IMR-90 (cell line): ENCODE results near the gene IQCM. TPM values are rescaled to one million over a fixed set of nuclear protein-coding genes. Genes with fewer than 3 reads are reported as not detected.

ENCODE experiments used
- ATAC-seq: fragments of 200-7000 bp; cut with Tn5 transposase; 2 replicates; pipeline ENCODE4 v1.9.1; 2020; ENCODE audit warnings: low read depth, mild to moderate bottlenecking, moderate library complexity
- BruUV-seq: library from RNA; stranded (reverse); fragments of 400-500 nt; replicated peaks from 2 replicates; lab custom pipeline; 2021; lab: Mats Ljungman, UMichigan
- CTCF ChIA-PET: fragments of 300-600 bp; formaldehyde crosslinking; extraction: SDS; loops from one replicate; lab custom pipeline; 2021; ENCODE audit warnings: antibody characterized with exemption; lab: Yijun Ruan, JAX
- POLR2A ChIA-PET: fragments of 300-600 bp; sonication (Branson Sonifier 250); formaldehyde crosslinking; loops from one replicate; lab custom pipeline; 2022; ENCODE audit warnings: antibody characterized with exemption; ENCODE audit not compliant: unreplicated experiment; lab: Charles Lee
- DNase-seq: peaks from one replicate; pipeline ENCODE4 v3.0.0; 2013
- H2AFZ ChIP-seq: replicated peaks from 2 replicates; pipeline ENCODE3; 2013; ENCODE audit warnings: low read length, mild to moderate bottlenecking; ENCODE audit not compliant: poor library complexity
- H2AK5ac ChIP-seq: 2 replicates; pipeline ENCODE4 v1.6.1; 2013; ENCODE audit warnings: low read depth, low read length, inconsistent platforms
- H2AK9ac ChIP-seq: replicated peaks from 2 replicates; pipeline ENCODE3; 2013; ENCODE audit warnings: mild to moderate bottlenecking, low read depth, low read length, moderate library complexity; ENCODE audit not compliant: poor library complexity
- H2BK120ac ChIP-seq: 2 replicates; pipeline ENCODE4 v1.6.1; 2013; ENCODE audit warnings: low read depth, low read length, inconsistent platforms
- H2BK15ac ChIP-seq: 3 replicates; pipeline ENCODE4 v1.6.1; 2013; ENCODE audit warnings: low read depth, low read length, inconsistent platforms
- H2BK20ac ChIP-seq: 2 replicates; pipeline ENCODE4 v1.6.1; 2013; ENCODE audit warnings: low read depth, mild to moderate bottlenecking, inconsistent platforms, low read length, moderate library complexity
- H2BK5ac ChIP-seq: 2 replicates; pipeline ENCODE4 v1.6.1; 2013; ENCODE audit warnings: mild to moderate bottlenecking, low read depth, low read length, inconsistent platforms; ENCODE audit not compliant: poor library complexity, severe bottlenecking
- H3K14ac ChIP-seq: replicated peaks from 2 replicates; pipeline ENCODE4 v1.6.1; 2013; ENCODE audit warnings: low read depth, low read length, inconsistent platforms
- H3K18ac ChIP-seq: 2 replicates; pipeline ENCODE4 v1.6.1; 2013; ENCODE audit warnings: low read depth, low read length, control low read depth
- H3K23ac ChIP-seq: 2 replicates; pipeline ENCODE4 v1.6.1; 2013; ENCODE audit warnings: low read depth, low read length, inconsistent platforms
- H3K27ac ChIP-seq: 2 replicates; pipeline ENCODE4 v1.5.1; 2013; ENCODE audit warnings: mild to moderate bottlenecking, control low read depth, low read length; ENCODE audit not compliant: insufficient read depth
- H3K27me3 ChIP-seq: 2 replicates; pipeline ENCODE4 v1.6.1; 2013; ENCODE audit warnings: low read length; ENCODE audit not compliant: control insufficient read depth, insufficient read depth
- H3K36me3 ChIP-seq: 2 replicates; pipeline ENCODE4 v1.6.1; 2013; ENCODE audit warnings: low read length, mixed read lengths; ENCODE audit not compliant: control insufficient read depth, insufficient read depth
- H3K4ac ChIP-seq: 2 replicates; pipeline ENCODE4 v1.6.1; 2013; ENCODE audit warnings: low read depth, low read length, inconsistent platforms
- H3K4me1 ChIP-seq: 2 replicates; pipeline ENCODE4 v1.6.1; 2013; ENCODE audit warnings: low read length, mixed read lengths; ENCODE audit not compliant: control insufficient read depth, insufficient read depth
- H3K4me2 ChIP-seq: 2 replicates; pipeline ENCODE4 v1.6.1; 2013; ENCODE audit warnings: low read depth, mild to moderate bottlenecking, control low read depth, low read length, moderate library complexity
- H3K4me3 ChIP-seq: 2 replicates; pipeline ENCODE4 v1.5.1; 2013; ENCODE audit warnings: low read depth, mild to moderate bottlenecking, control low read depth, low read length, moderate library complexity; ENCODE audit not compliant: insufficient read depth
- H3K56ac ChIP-seq: 2 replicates; pipeline ENCODE4 v1.6.1; 2013; ENCODE audit warnings: low read length, inconsistent platforms; ENCODE audit not compliant: insufficient read depth; ENCODE audit errors: extremely low read depth
- H3K79me1 ChIP-seq, 2 experiments: 2 replicates each; pipeline ENCODE4 v1.6.1; 2013; ENCODE audit warnings: low read length in 2 of 2, inconsistent platforms in 1 of 2, low read depth in 1 of 2
- H3K9ac ChIP-seq: 2 replicates; pipeline ENCODE4 v1.6.1; 2013; ENCODE audit warnings: low read depth, low read length, control low read depth
- H3K9me1 ChIP-seq: 2 replicates; pipeline ENCODE4 v1.6.1; 2013; ENCODE audit warnings: low read length, inconsistent platforms; ENCODE audit not compliant: insufficient read depth
- H3K9me3 ChIP-seq: 2 replicates; pipeline ENCODE4 v1.6.1; 2013; ENCODE audit warnings: low read length; ENCODE audit not compliant: control insufficient read depth, insufficient read depth
- H4K20me1 ChIP-seq: 2 replicates; pipeline ENCODE4 v1.6.1; 2013; ENCODE audit warnings: low read length, inconsistent platforms; ENCODE audit not compliant: insufficient read depth
- H4K5ac ChIP-seq: 2 replicates; pipeline ENCODE4 v1.6.1; 2013; ENCODE audit warnings: mild to moderate bottlenecking, low read depth, low read length, control low read depth
- H4K8ac ChIP-seq, 2 experiments: 2 replicates each; pipeline ENCODE4 v1.6.1; 2013; ENCODE audit warnings: low read depth in 2 of 2, low read length in 2 of 2, control low read depth in 1 of 2, inconsistent platforms in 1 of 2
- H4K91ac ChIP-seq: 2 replicates; pipeline ENCODE4 v1.6.1; 2013; ENCODE audit warnings: low read depth, low read length, inconsistent platforms; ENCODE audit not compliant: insufficient read depth
- BHLHE40 ChIP-seq: fragments of 150-350 bp; IDR thresholded peaks from 2 replicates; pipeline ENCODE4 v1.6.1; 2016; ENCODE audit warnings: mild to moderate bottlenecking, low read depth, low read length
- CTCF ChIP-seq: conservative IDR thresholded peaks from 2 replicates; pipeline ENCODE4 v1.5.1; 2012; ENCODE audit warnings: mild to moderate bottlenecking, low read depth, low read length, improper control_type of control experiment
- FOS ChIP-seq: fragments of 150-350 bp; IDR thresholded peaks from 2 replicates; pipeline ENCODE4 v1.6.1; 2016; ENCODE audit warnings: low read depth, low read length
- MAFK ChIP-seq: IDR thresholded peaks from 2 replicates; pipeline ENCODE4 v1.6.1; 2012; ENCODE audit warnings: low read depth, low read length, improper control_type of control experiment
- MAZ ChIP-seq: IDR thresholded peaks from 2 replicates; pipeline ENCODE4 v1.6.1; 2012; ENCODE audit warnings: low read depth, mild to moderate bottlenecking, low read length, improper control_type of control experiment, moderate library complexity, borderline replicate concordance
- POLR2A ChIP-seq: IDR thresholded peaks from 2 replicates; pipeline ENCODE4 v1.6.1; 2012; ENCODE audit warnings: mild to moderate bottlenecking, low read depth, low read length
- RAD21 ChIP-seq: IDR thresholded peaks from 2 replicates; pipeline ENCODE4 v1.6.1; 2012; ENCODE audit warnings: low read length, improper control_type of control experiment
- RFX5 ChIP-seq: IDR thresholded peaks from 2 replicates; pipeline ENCODE4 v1.8.0; 2012; ENCODE audit warnings: low read depth, mild to moderate bottlenecking, low read length, moderate library complexity
- SMC3 ChIP-seq: fragments of 150-350 bp; IDR thresholded peaks from 2 replicates; pipeline ENCODE4 v1.6.1; 2016; ENCODE audit warnings: low read depth, mild to moderate bottlenecking, antibody characterized with exemption, low read length, moderate library complexity
- USF2 ChIP-seq: fragments of 150-350 bp; IDR thresholded peaks from 2 replicates; pipeline ENCODE4 v1.6.1; 2017; ENCODE audit warnings: mild to moderate bottlenecking, antibody characterized with exemption, low read length, low read depth
- WGBS, 2 experiments: methylation state at CpG; one replicate each; pipeline versions ENCODE4 v1.1.5 to v1.1.7; 2013; ENCODE audit warnings: missing lambda C conversion rate in 2 of 2; ENCODE audit not compliant: insufficient read length in 1 of 2; ENCODE audit errors: extremely low coverage in 2 of 2; 5-methylcytosine and 5-hydroxymethylcytosine counted together
- dilution Hi-C: fragments of 300-500 bp; cut with HindIII; formaldehyde crosslinking; loops from one replicate; pipeline ENCODE4 v1.14.3; 2018; ENCODE audit warnings: low sequenced_read_pairs; ENCODE audit not compliant: unreplicated experiment
- in situ Hi-C: fragments of 300-500 bp; cut with MboI; formaldehyde crosslinking; loops from 3 replicates; pipeline ENCODE4 v1.14.3; 2019; ENCODE audit warnings: low sequenced_read_pairs, inconsistent platforms, mixed read lengths
- intact Hi-C: fragments of 100-400 bp; cut with micrococcal nuclease; formaldehyde crosslinking; loops from 2 replicates; pipeline ENCODE4 v1.10.0; 2022
- polyA plus RNA-seq, 3 experiments: library from polyadenylated mRNA; depleted of rRNA; stranded (reverse); fragments of >200 nt; gene quantifications; 2 replicates each; pipeline ENCODE4 v1.2.3, GENCODE V29; 2012; ENCODE audit warnings: low replicate concordance in 1 of 3
- total RNA-seq: library from RNA; depleted of rRNA; stranded (reverse); fragments of >200 nt; gene quantifications from 2 replicates; pipeline ENCODE4 v1.2.3, GENCODE V29; 2012

The IQCM gene
- total and polyA plus RNA-seq, 2 of the 4 experiments (the other 2 are of a cell fraction): not detected

- ATAC-seq: no peak
- no peaks in the 10 kb centered on the region for H3K36me3 ChIP-seq
- in situ Hi-C loops: no loop called here
- POLR2A ChIA-PET: no interaction called here
- no peak overlapping the region for H2BK120ac ChIP-seq
- no peak overlapping the region for H4K8ac ChIP-seq
- H3K27me3 ChIP-seq: 0 out of 2 replicates have a peak, but pooled peaks cover 1% of the 10 kb centered on the region
- no peak overlapping the region for H3K4ac ChIP-seq
- H4K91ac ChIP-seq: no peak overlapping the region
- no peak overlapping the region for H2AFZ ChIP-seq
- no peak overlapping the region for H2AK5ac ChIP-seq
- CTCF ChIA-PET: interaction anchor here (0.6 kb wide), 1 partner anchor 119 kb away, joined by 3 read pairs; no protein-coding TSS in a partner anchor
- H3K4me2 ChIP-seq: no peak overlapping the region
- H3K14ac ChIP-seq: no peak overlapping the region
- H4K20me1 ChIP-seq: no peaks in the 10 kb centered on the region
- H3K79me1 ChIP-seq: no peaks in the 10 kb centered on the region
- no peak overlapping the region for H3K56ac ChIP-seq
- H3K23ac ChIP-seq: no peak overlapping the region
- H4K5ac ChIP-seq: no peak overlapping the region
- no peak overlapping the region for H3K4me3 ChIP-seq
- no peaks in the 10 kb centered on the region for H3K4me1 ChIP-seq
- no peaks in the 10 kb centered on the region for H3K9me3 ChIP-seq
- no CpG with 5 or more reads among the region's 2 CpGs for WGBS, 2 experiments
- H3K27ac ChIP-seq: no peak overlapping the region
- TF ChIP-seq MAZ: no peak
- TF ChIP-seq BHLHE40: no peak
- TF ChIP-seq MAFK: no peak
- TF ChIP-seq POLR2A: no peak
- no peak for TF ChIP-seq CTCF
- TF ChIP-seq RFX5: no peak
- TF ChIP-seq USF2: no peak
- no peak for TF ChIP-seq RAD21
- no peak for TF ChIP-seq FOS
- no peak for TF ChIP-seq SMC3
- no peaks in the 10 kb centered on the region for H3K9me1 ChIP-seq
- H3K9ac ChIP-seq: no peak overlapping the region
- no peak overlapping the region for H2BK20ac ChIP-seq
- DNase-seq: no peak
- no peak overlapping the region for H2BK5ac ChIP-seq
- no peak overlapping the region for H2AK9ac ChIP-seq
- BruUV-seq: no TSS peak
- no peak overlapping the region for H2BK15ac ChIP-seq
- H3K18ac ChIP-seq: no peak overlapping the region
- dilution Hi-C loops: no loop called here
- intact Hi-C loops: no loop called here
These were observed 92.6 kb downstream of the IQCM start for GRCh38 chr4:149723065-149723464.
